ENCODE results near the gene ISL2. TPM values are rescaled to one million over a fixed set of nuclear protein-coding genes. Genes with fewer than 3 reads are reported as not detected.
A peak's percentile ranks its signal among the peaks of the same experiment; 100 is the strongest.

The ISL2 gene
- total and polyA plus RNA-seq, 2 of the 13 experiments (the other 11 are each of a cell fraction or from before 2014, with no cell fraction given): 4.3 to 5.1 TPM

- TF ChIP-seq HNF1B (CRISPR knock-in tag; IDR thresholded peaks at IDR 0.05): no peak
- no peak for TF ChIP-seq ZNF609 (CRISPR knock-in tag; IDR thresholded peaks at IDR 0.05; ENCODE audit: borderline replicate concordance)
- no peak for TF ChIP-seq GMEB1 (CRISPR knock-in tag; IDR thresholded peaks at IDR 0.05; ENCODE audit: borderline replicate concordance)
- no peak for TF ChIP-seq ZNF850 (CRISPR knock-in tag; conservative IDR thresholded peaks at IDR 0.05)
- TF ChIP-seq IRX3 (CRISPR knock-in tag; IDR thresholded peaks at IDR 0.05; ENCODE audit: borderline replicate concordance, low read depth): no peak
- TF ChIP-seq ZNF558 (CRISPR knock-in tag; IDR thresholded peaks at IDR 0.05; ENCODE audit: borderline replicate concordance): no peak
- TF ChIP-seq IKZF1 (IDR thresholded peaks at IDR 0.05): no peak
- no peak for TF ChIP-seq ZBTB44 (CRISPR knock-in tag; IDR thresholded peaks at IDR 0.05)
- peak; percentile 47; the same call in 1 of the 2 replicates for TF ChIP-seq HIC2 (CRISPR knock-in tag; IDR thresholded peaks at IDR 0.05; ENCODE audit: low read depth)
- TF ChIP-seq ZNF570 (CRISPR knock-in tag; IDR thresholded peaks at IDR 0.05; ENCODE audit: borderline replicate concordance): no peak
- no peak for TF ChIP-seq ZNF274 (CRISPR knock-in tag; IDR thresholded peaks at IDR 0.05)
- TF ChIP-seq ZSCAN25 (CRISPR knock-in tag; IDR thresholded peaks at IDR 0.05): no peak
- TF ChIP-seq SNAI1 (CRISPR knock-in tag; IDR thresholded peaks at IDR 0.05; ENCODE audit: borderline replicate concordance): no peak
- TF ChIP-seq ZFP36 (IDR thresholded peaks at IDR 0.05; ENCODE audit: borderline replicate concordance, low read depth, low read length, partially characterized antibody): no peak
- no peak for TF ChIP-seq ZNF614 (CRISPR knock-in tag; IDR thresholded peaks at IDR 0.05; ENCODE audit: borderline replicate concordance)
These were observed 23.9 kb upstream of the ISL2 start (continued) for GRCh38 chr15:76312540-76313174.
